IPS-NIHi7 (cell line): Measurements from ENCODE around the gene SDE2.
"Not testable (repeated sequence)": the region's sequence is repeated elsewhere in the genome, so short reads cannot be mapped to it uniquely, and the experiment has no call there.

Experiments used
- DNase-seq: peaks from one replicate; pipeline ENCODE4 v3.0.0; 2012; ENCODE audit warnings: mixed read lengths; ENCODE audit errors: extremely low spot score

The SDE2 gene

GRCh38 chr1:225999227-225999911 lies at the start of gene SDE2:
TSS of gene SDE2 (minus strand) at chr1:225999343. CDS start at chr1:225999312, 31 bp downstream.
- peak; percentile 99 for DNase-seq

GRCh38 chr1:226048886-226049285 lies 49.7 kb upstream of the SDE2 start:
- no peak for DNase-seq

GRCh38 chr1:226047495-226047894 lies 48.4 kb upstream of the SDE2 start:
- DNase-seq, result no peak

- no peak for DNase-seq
Measured at GRCh38 chr1:226046240-226046639, 47.1 kb upstream of the SDE2 start.

DNA sequence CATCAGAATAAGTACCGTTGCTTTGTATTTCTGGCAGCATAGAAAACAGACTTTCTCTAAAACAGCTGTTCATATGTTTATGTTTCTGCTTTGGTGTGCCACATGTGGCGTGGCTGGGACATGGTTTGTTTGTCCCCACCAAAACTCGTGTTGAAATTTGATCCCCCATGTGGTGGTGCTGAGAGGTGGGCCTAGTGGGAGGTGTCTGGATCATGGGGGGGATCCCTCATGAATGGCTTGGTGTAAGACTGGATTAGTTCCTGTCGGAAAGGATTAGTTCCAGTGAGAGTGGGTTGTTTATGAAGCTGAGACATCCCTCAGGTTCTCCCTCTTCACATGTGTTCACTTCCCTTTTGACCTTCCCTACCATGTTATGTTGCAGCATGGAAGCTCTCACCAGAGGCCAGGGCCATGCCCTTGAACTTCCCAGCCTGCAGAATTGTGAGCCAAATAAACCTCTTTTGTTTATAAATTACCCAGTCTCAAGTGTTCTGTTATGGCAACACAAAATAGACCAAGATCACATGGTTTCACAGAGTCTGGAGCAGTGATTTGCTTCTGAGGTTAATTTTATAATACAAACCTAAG lies 45.5 kb upstream of the SDE2 start:
- DNase-seq, result no peak

- DNase-seq, result no peak
Measured at GRCh38 chr1:226041419-226041818, 42.3 kb upstream of the SDE2 start.

DNA sequence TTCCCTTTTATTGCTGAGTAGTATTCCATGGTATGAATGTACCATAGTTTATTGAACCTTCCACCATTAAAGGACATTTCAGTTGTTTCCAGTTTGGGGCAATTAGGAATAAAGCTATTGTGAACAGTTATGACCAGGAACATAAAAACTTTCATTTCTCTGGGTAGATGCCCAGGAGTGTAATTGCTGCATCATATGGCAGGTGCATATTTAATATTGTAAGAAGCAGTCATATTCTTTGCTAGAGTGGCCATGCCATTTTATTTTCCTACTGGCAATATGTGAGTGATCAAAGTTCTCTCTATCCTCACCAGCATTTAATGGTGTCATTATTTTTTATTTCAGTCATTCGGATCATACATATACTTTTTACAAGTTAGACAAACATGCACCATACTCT lies 39.5 kb upstream of the SDE2 start:
- DNase-seq, result no peak

DNA sequence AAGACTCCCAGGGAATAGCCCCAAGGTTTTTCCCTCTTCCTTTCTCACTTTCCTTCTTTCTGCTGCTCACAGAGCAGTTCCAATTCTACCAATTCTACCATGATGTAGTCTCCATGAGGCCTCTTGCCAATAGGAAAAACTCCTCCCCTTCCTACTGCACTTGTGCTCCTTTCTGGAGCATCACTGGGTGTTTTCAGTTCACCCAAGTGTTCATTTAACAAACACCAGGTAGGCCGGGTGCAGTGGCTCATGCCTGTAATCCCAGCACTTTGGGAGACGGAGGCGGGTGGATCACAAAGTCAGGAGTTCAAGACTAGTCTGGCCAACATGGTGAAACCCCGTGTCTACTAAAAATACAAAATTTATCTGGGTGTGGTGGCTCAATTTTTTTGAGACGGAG lies 36.8 kb upstream of the SDE2 start:
- DNase-seq, result no peak

- DNase-seq, result no peak
Measured at GRCh38 chr1:226034482-226034881, 35.3 kb upstream of the SDE2 start.

GRCh38 chr1:226033991-226034390 lies 34.8 kb upstream of the SDE2 start:
- no peak for DNase-seq

- no peak for DNase-seq
Measured at GRCh38 chr1:226033582-226033981, 34.4 kb upstream of the SDE2 start.

- no peak for DNase-seq
Measured at GRCh38 chr1:226029568-226030225, 30.6 kb upstream of the SDE2 start.

DNA sequence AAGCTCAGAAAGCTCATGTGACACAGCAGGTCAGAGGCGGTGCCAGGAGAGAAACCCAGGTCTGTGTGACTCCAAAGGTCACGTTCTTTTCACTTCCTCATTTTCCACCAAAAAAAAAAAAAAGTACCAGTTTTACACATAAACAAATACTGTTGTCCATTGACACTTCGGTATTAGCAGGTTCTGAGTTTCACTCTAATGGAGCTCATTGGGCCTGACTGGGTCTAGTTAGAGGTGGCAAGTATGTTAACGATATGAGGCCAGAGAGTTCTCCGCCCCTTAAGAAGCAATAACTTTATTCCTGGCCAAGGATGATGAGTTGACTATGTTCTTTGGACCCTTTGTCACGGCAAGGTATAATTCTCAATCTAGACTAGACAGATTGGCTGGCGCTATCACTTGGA lies 30.0 kb upstream of the SDE2 start:
- DNase-seq, result no peak

DNA sequence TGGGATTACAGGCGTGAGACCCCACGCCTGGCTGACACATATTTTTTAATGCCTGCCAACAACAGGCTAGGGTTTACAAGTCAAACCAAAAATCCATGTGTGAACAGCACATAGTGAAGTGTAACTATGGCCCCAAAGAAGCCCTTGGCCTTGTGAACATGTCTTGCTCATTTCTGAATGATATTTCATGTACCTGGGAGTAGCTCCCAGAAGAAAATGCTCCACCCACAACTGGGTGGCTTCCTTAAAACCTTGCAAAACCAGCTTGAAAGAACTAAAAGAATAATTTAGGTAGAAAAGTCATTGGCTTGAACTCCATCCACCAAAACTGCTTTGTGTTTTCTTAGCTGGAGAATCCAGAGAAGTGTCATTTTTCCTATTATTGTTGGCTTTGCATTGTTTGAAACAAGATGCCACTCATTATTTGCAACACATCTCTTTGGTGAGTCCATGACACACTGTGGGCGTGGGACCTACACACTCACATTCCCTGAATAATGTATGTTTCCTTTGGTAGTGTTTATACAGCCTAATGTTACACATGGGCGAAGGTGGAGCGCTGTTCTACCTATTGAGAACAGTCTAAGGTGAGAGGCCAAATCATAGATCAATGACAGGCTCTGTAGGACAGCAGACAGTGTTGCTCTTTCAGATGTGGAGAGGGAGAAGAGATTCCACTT lies 28.5 kb upstream of the SDE2 start:
- no peak for DNase-seq

DNA sequence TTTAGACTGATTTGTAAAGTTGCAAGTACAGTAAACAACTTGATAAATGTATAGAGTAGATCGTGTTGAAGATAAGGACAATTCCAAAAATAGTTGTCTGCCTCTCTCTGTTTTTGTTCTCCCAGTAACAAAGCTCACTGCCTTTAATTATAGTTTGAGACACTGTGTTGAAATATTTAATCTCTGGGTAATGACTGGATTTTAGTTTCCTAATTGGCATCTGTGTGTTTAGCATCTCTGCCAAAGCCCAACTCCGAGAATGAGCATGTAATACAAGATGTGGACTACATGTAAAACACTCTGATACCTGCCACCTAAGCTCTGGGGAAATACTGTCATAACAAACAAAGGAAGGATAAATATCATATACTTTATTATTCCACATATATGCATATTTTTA lies 27.7 kb upstream of the SDE2 start:
- no peak for DNase-seq

- DNase-seq, result no peak
Measured at GRCh38 chr1:226023735-226024134, 24.6 kb upstream of the SDE2 start.

- no peak for DNase-seq
Measured at GRCh38 chr1:226021801-226022200, 22.7 kb upstream of the SDE2 start.

DNA sequence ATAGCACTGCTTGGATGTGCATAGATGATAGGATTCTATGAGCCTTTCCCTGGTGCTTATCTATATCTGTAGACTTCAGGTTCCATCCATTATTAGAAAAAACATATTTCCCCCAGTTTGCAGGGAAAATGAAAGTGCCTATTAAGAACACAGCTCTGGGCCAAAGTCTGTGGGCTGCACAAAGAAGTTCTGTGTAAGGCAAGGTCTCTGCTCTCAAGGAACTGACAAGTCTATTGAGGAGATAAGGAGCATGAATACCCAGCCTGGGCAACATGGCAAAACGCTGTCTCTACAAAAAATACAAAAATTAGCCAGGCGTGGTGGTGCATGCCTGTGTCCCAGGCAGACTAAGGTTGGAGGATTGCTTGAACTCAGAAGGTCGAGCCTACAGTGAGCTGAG lies 22.3 kb upstream of the SDE2 start:
- DNase-seq, result no peak

DNA sequence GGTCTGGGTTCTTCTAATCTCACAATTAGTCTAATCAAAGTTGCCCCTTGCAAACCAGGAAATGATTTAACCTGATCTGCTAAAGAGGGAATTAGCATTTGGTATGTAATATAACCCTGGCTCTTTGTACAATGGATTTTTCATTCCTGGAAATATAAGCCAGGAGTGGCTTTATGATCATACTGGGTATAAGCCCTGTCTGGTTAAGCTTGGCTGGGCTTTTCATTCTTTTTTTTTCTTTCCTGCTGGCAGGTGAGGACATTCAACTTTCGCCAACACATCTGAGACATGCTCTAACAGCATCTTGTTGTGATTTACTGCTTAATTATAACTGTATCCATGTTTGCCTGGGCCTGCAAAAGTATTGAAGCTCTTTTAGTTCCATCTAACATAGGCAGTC lies 20.4 kb upstream of the SDE2 start:
- DNase-seq, result no peak

GRCh38 chr1:226017070-226017469 lies 17.9 kb upstream of the SDE2 start:
- no peak for DNase-seq

GRCh38 chr1:226009650-226010044 lies 10.5 kb upstream of the SDE2 start:
- no peak for DNase-seq

GRCh38 chr1:226007126-226007892 lies 8.2 kb upstream of the SDE2 start:
- not testable (repeated sequence) for DNase-seq
